ENCODE data around the gene BNC2.
A peak's percentile ranks its signal among the peaks of the same experiment; 100 is the strongest.
"Not testable (repeated sequence)": the region's sequence is repeated elsewhere in the genome, so short reads cannot be mapped to it uniquely, and the experiment has no call there.

BNC2 gene, protein sequence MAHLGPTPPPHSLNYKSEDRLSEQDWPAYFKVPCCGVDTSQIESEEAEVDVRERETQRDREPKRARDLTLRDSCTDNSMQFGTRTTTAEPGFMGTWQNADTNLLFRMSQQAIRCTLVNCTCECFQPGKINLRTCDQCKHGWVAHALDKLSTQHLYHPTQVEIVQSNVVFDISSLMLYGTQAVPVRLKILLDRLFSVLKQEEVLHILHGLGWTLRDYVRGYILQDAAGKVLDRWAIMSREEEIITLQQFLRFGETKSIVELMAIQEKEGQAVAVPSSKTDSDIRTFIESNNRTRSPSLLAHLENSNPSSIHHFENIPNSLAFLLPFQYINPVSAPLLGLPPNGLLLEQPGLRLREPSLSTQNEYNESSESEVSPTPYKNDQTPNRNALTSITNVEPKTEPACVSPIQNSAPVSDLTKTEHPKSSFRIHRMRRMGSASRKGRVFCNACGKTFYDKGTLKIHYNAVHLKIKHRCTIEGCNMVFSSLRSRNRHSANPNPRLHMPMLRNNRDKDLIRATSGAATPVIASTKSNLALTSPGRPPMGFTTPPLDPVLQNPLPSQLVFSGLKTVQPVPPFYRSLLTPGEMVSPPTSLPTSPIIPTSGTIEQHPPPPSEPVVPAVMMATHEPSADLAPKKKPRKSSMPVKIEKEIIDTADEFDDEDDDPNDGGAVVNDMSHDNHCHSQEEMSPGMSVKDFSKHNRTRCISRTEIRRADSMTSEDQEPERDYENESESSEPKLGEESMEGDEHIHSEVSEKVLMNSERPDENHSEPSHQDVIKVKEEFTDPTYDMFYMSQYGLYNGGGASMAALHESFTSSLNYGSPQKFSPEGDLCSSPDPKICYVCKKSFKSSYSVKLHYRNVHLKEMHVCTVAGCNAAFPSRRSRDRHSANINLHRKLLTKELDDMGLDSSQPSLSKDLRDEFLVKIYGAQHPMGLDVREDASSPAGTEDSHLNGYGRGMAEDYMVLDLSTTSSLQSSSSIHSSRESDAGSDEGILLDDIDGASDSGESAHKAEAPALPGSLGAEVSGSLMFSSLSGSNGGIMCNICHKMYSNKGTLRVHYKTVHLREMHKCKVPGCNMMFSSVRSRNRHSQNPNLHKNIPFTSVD

DNA sequence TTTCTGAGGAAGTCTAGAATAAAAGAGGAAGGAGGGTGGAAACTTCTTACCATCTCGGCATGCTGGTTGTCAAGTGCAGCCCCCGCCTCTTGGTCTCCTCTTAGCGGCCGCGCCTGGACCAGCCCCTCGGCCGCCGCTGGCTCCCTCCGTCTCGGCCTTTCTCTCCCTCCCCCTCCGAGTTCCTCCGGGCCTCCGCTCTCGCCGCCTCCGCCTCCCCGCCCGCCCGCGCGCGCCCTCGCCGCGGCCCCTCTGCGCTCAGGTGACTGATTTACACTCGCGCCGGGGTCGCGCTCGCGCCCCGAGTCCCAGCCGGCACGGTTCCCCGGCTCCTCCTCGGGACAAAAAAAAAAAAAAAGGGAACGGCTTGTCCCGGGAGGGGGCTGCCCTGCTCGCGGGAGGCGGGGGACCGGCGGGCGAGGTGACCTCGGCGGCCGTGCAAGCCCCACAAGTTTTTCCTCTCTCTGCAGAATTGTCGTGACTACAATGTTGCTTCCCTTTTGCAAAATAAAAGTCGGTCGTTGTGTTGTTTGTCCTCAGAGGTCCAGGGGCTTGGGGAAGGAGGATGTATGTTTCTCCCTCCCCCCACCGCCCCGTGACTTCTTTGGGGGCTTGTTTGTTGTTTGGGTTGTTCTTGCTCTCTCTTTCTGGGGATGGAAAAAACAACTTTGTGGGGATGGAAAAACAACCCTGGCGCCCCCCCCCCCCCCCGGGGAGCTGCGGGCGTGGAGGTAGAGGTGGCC lies at the start of gene BNC2:
Gene BNC2, minus strand, starts transcription at position 75 of the 740 bp plus-strand sequence. Its CDS starts 22 bp downstream, at position 53.
- peak; percentile 17 for DNase-seq

DNA sequence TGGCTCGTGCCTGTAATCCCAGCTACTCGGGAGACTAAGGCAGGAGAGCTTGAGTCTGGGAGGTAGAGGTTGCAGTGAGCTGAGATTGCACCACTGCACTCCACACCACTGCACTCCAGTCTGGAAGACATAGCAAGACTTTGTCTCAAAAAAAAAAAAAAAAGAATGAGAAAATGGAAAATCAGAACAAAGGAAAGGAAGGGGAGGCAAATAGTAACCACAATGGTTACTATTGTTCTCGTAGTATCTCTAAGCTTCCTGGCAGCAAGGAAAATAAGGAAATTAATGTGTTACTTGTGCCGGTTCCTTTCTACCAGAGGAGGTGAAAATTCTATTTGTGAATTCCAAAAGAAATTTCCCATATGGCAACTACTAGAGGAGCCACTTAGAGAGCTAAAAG lies 48.5 kb upstream of the BNC2 start:
- DNase-seq = no peak

DNA sequence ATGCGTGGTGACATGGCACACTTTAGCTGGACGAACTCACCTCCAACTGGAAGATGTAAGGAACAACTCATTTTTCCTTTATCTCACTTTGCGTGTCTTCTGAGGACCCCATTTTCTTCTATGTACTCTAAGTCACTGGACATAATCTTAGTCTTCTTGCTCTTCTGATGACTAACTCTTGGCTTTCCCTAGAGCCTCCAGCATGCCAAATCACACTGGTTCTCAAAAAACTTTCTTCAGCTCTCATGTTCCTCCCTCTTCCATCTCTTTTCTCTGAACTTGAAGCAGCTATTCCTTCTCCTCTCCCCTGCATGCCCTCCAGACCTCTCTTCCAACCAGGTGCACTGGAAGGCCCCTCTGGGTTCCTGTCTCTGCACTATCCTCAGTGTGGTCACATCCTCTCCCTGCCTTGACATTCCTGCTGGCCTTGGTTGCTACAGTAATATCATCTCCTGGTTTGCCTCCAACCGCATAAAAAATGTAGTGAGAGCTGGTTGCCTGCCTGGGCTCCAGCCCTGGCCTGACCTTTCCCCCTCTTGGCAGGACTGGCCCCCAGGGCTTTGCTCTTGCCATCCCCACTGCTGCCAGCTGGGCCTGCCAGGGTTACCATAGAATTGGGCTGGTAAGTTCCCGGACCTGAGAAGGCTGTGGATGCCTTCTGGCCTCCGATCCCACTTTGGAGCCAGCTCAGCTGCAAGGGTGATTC lies 44.8 kb upstream of the BNC2 start:
- no peak for DNase-seq

DNA sequence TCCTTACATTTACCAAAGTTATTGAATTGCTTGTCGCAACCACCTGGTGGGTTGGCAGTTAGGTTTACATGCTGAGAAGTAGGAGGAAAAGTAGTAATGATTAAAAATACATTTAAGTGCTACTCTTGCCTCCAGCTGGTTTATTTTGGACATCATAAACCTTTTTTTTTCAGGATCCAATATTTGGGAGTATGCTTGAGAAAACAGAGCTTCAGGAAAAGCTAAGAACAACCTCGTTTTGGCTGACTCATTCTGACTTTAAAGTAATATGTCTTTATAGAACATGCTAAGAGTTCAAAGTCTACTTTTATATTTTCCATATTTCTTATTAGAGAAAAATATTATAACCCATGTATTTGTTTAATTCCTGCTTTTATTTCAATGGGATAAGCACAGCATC lies 41.7 kb upstream of the BNC2 start:
- no peak for DNase-seq

DNA sequence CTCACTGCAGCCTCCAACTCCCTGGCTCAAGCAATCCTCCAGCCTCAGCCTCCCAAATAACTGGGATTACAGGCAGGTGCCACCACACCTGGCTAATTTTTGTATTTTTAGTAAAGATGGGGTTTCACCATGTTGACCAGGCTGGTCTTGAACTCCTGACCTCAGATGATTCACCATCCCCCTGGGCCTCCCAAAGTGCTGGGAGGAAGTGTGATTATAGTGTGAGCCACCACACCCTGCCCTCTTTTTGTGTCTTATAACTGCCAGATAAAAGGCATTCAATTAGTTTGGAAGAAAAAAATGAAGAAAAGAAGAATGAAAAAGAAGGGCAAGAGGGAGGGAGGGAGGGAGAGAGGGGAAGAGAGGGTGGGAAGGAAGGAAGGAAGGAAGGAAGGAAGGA lies 37.7 kb upstream of the BNC2 start:
- not testable (repeated sequence) for DNase-seq

DNA sequence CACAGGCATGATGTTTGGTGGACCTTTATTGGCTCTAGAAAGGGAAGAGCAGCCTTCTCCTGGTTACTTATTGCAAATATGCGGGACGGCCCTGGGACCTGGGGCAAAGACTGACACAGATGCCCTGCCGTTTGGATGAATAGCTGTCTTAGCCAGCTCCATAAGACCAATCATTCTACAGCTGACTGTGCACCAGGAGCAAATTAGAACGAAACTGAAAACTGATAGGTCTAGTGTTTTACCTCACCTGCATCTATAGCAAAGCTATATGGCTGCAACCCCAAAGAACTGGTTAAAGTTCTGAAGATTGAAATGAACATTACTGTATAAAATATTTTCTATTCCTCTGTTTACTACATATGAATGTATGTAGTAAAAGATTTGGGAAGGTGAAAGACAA lies 34.2 kb upstream of the BNC2 start:
- DNase-seq = no peak

DNA sequence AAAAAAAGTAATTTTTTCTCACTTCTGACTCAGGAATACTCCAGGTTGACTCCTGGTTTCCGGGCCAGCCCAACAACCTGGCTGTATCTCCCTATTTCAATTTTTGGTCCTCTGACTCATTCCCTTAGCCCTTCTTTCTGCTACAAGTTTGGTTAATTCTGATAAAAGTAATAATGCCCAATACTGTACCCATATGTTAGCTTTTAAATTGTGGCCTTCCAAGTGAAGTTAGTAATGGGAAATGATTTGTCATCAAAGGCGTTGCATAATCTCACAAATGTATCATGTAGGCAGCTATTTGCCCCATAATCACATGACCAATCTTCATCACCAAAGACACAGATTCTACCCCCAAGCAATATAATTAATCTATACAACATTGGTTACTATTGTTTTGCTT lies 31.1 kb upstream of the BNC2 start:
- DNase-seq = no peak

DNA sequence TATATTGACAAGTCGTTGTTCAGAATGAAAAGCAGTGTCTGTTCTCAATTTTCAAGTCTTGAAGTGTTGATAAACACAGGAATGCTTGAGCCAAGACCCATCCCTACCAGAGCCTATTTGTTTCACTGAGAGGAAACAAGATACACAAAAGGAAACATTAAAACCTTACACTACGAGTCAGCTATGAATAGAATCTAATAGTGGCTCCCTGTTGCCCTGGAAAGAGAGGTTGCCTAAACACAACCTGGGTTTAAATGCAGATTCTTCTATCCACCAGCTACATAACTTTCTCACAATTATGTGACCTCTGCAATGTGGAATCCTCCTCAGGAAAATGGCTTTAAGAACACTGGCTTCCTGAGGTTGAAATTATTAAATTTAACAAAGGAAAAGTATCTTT lies 29.1 kb upstream of the BNC2 start:
- no peak for DNase-seq

DNA sequence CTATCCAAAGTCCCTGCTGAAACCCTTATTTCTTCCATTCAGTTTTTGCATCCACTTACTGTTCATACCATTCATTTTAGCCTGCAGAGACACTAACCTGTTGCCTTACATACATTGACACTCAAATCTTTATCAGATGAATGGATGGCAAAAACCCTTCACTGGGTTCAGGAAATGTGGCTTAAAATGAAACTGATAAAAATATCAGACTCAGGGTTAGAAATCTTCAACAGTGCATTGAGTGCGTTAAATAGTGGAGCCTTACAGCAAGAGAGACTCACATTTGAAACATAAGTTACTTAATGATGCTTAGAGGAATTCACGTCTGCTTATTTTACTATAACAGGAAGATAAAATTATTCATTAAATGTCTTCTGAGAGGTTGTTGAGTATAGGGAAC lies 28.0 kb upstream of the BNC2 start:
- no peak for DNase-seq

DNA sequence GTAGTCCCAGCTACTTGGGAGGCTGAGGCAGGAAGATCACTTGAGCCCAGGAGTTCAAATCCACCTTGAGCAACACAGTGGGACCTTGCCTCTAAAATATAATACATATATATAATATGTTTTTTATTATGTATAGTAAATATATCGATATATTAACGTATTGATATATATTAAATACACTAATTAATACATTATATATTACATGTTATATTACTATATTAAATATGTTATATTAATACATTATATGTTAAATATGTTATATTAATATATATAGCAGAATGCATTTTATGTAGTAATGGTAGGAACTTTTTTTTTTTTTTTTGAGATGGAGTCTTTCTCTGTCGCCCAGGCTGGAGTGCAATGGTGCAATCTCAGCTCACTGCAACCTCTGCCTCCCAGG lies 18.1 kb upstream of the BNC2 start:
- DNase-seq = no peak

DNA sequence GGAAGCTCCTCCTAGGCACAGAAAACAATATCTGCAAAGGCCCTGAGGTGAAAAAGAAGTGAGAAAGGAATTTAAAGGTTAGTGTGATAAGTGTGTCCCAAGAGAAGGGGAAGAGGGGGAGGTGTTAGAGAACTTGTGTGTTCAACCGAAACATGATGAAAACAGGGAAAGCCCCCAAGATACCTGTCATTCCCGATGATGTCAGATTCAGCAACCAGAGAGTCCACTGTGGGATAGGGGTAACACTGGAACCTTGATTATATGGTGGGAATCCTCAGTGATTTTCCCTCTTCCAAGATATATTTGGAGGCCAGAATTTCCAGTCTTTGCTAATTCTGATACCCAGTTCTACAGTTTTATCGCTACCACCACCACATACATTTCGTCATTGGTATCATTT lies 15.5 kb upstream of the BNC2 start:
- DNase-seq = no peak

DNA sequence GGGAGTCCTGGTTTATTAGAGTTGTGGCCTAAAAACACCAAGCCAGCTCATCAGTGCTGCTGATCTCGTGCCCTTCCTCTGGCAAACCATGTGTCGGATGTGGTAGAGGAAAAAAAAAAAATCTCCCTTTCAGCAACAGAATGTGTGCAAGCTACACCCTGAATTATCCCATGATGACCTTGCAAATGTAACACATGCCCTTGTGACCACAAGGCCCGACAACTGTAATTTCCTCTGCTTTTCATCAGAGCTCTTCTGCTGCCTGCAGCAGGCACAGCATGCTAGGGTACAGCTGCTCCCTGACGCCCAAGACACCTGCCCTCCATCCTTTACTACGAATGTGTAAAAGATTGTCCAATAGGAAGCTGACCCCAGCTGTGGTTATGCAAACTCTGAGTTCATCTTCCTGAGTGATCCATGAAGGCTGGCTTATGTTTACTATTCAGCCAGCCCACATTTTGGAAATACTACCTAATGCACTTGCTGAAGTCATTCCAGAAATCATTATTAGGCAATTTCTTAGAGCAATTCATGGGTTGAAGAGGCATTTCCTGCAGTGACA lies 14.6 kb upstream of the BNC2 start:
- DNase-seq = no peak

DNA sequence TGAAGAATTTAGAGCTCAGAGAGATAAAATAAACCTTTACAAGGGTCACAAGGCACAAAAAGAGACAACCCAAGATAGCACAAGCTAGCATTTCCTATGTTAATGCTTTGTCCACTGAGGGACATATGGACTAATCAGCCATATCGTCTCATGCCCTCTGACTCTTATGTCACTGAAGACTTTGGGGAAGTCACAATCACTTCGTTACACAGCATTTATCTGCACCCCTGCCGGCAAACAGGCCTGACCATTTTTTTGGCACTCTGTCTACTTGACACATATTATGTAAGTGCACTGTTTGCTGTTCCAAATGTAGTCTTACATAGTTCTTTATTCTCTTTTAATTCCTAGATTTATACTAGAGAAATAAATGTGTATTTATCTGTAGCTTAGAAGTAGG lies 13.9 kb upstream of the BNC2 start:
- no peak for DNase-seq

DNA sequence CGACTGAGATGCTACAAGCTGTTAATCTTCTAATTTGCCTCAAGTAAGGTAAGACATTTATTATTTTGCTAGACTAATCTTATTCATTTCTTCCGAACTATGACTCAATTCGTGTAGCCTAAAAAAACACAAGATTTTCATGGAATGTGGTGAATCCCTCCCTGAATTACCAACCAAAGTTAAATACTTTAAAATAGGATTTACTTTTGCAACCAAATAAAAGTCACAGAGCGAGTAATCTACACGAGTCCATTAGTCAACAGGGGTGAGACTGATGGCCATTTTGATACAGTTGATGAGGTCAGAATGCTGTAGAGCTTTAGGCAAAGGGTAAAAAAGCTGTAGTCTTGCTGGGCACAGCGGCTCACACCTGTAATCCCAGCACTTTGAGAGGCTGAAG lies 13.1 kb upstream of the BNC2 start:
- no peak for DNase-seq

DNA sequence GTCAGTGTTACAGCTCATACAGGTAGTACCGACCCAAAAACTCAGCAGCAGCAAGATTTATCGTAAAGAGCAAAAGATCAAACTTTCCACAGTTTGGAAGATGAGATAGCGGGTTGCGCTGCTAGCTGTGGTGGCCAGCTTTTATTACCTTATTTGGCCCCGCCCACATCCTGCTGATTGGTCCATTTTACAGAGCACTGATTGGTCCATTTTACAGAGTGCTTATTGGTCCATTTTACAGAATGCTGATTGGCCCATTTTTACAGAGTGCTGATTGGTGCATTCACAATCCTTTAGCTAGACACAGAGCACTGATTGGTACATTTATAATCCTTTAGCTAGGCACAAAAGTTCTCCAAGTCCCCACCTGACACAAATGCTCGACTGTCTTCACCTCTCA lies 12.0 kb upstream of the BNC2 start:
- not testable (repeated sequence) for DNase-seq

DNA sequence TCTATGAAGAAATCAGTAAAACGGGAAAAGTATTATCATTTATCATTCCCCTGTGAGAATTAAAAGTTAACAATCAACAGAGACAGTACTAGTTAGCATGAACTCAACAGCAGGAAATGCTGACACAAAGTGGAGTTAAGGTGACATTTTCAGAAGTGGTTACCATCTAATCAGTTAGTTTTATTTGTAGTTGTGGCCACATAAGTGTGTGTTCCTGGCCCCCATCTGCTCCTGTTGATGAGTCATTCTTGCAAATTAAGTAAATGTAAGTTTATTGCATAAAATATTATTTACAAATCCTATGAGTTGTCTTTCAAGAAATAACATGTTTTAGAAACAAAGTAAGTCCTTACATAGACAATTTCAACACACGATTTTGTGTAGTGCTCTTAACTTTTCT lies 8.9 kb upstream of the BNC2 start:
- no peak for DNase-seq

DNA sequence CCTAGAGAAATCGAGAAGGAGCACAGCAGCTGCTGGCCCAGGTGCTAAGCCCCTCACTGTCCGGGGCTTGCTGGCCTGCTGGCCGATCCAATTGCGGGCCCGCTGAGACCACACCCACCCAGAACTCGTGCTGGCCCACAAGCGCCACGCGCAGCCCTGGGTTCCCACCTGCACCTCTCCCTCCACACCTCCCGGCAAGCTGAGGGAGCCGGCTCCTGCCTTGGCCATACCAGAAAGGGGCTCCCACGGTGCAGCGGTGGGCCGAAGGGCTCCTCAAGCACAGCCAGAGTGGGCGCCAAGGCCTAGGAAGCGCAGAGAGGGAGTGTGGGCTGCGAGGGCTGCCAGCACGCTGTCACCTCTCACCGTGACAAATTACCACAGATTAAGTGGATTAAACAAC lies 6.8 kb upstream of the BNC2 start:
- DNase-seq = no peak

DNA sequence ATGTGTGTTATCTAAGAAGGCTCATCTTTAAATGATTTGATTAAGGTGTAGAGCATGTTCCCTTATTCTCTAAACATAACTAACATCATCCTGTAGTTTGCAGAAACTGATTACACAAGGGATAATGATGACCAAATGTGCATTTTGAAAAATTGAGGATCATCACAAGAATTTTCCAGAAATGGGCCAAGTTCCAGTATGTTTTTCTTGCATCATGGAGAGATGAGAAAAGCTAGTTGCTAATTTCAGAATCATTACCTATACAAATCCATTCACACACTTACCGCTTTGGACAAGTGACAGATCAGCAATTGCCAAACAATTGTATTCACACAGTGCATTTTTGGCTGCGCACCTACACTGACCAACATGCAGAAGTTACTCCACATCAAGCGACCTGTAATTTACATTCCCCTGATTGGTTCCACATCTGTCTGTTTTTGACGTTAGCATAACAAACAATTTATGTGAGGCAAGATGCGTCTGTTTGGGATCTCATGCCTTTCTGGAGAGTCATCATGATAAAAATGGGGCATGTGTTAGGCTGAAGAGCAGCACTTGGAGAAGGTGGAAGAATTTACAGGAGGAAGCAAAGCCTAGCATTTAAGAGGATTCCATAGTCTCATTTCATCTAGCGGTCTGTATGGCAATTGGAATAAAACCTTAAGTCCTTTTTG lies 2.8 kb upstream of the BNC2 start:
- DNase-seq = no peak

DNA sequence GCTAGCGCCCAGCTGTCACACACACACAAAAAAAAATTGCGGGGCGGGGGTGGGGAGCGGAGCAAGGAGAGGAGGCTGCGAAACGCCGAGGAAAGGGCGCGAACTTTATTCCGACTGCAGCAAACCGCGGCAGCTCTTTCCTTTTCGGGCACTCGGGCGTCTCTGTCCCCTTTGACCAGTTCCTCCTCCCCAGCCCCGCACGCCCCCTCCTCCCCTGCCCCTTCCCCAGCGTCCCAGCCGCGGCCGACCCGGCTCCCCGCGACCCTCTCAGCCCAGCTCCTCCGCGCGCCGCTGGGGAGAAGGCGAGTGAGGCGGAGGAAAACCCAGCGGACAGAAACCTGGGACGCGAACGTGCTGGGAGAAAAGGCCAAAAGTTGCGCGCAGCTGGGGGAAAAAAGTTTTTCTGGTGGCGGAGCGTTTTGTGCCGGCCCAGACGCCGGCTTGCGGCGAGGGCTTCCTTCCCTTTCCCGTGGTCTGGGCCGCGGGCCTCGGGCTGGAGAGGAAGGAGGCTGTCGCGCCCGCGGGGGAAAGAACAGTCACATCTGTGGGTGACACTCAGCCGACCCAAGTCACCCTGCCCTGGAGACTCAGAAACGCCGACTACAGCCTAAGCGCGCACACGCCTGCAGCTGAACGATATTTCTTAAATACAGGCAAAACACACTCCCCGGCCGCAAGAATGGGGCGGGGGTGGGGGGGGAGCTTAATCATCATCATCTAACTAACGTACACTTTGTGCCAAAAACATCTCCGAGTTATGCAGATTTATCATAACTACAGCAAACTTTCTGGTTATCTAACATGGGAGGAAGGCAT lies 1.1 kb upstream of the BNC2 start:
- peak; percentile 28 for DNase-seq

DNA sequence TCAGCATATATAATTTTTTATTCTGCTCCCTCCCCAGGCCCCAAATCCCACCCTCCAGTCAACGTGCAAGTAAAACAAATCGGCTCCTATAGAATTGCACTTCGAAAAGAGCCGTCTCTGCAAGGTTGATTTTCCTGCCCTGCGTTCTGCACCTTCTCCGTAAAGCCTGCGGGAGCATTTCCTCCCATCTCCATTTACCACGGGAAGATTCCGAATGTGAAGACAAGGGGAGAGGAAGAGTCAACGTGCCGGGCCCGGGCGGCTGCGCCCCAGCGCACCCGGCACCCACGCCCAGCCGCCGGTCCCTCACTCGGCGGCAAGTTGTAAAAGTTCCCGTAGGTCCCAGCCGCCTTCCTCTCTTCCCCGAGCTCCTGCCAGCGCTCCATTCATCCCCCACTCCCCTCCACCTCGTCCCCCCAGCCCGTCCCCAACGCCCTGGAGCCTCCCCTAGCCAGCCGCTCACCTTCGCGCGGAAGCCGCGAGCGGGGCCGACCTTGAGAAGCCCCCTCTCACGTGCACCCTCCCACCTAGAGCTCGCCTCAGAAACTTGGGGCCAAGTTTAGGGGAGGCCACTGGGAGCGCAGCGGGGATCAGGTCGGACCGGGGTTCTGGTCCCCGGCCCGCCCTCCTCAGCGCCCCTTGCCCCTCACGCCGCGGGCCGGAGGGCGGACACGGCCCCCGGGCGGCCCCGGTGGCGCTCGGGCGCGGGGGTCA lies 431 bp downstream of the BNC2 start:
- DNase-seq = peak; percentile 8
